SK-N-SH treated with all-trans-retinoic acid at 6 μM for 48 hours (cell line): ENCODE measurements around the gene HMMR.
"Not testable (repeated sequence)": the region's sequence is repeated elsewhere in the genome, so short reads cannot be mapped to it uniquely, and the experiment has no call there.

Experiments used
- ARNTL ChIP-seq: fragments of 450-650 bp; formaldehyde crosslinking; IDR thresholded peaks from 2 replicates; pipeline ENCODE4 v1.5.0; 2020; ENCODE audit warnings: low read depth, mild to moderate bottlenecking, moderate library complexity, borderline replicate concordance
- BACH2 ChIP-seq: fragments of 250-450 bp; sonication (Bioruptor Pico); IDR thresholded peaks from 2 replicates; pipeline ENCODE4 v1.9.0; 2021; ENCODE audit warnings: mild to moderate bottlenecking, borderline replicate concordance
- CSRNP3 ChIP-seq: fragments of 250-450 bp; sonication (Bioruptor Pico); IDR thresholded peaks from 2 replicates; pipeline ENCODE4 v1.5.1; 2021; ENCODE audit warnings: mild to moderate bottlenecking, moderate library complexity
- ESRRG ChIP-seq: fragments of 250-450 bp; sonication (Bioruptor Pico); IDR thresholded peaks from 2 replicates; pipeline ENCODE4 v1.6.1; 2021; ENCODE audit warnings: mild to moderate bottlenecking
- PATZ1 ChIP-seq: fragments of 250-450 bp; sonication (Bioruptor Pico); IDR thresholded peaks from 2 replicates; pipeline ENCODE4 v1.8.0; 2020; ENCODE audit warnings: mild to moderate bottlenecking, moderate library complexity, borderline replicate concordance
- RARB ChIP-seq: fragments of 250-450 bp; sonication (Bioruptor Pico); IDR thresholded peaks from 2 replicates; pipeline ENCODE4 v1.8.0; 2021; ENCODE audit warnings: mild to moderate bottlenecking, moderate library complexity
- SNAI2 ChIP-seq: fragments of 250-450 bp; sonication (Bioruptor Pico); IDR thresholded peaks from 2 replicates; pipeline ENCODE4 v1.5.0; 2020; ENCODE audit warnings: mild to moderate bottlenecking, moderate library complexity
- TOX ChIP-seq: fragments of 250-450 bp; sonication (Bioruptor Pico); IDR thresholded peaks from 2 replicates; pipeline ENCODE4 v1.8.0; 2021; ENCODE audit warnings: mild to moderate bottlenecking, moderate library complexity, borderline replicate concordance
- TSHZ2 ChIP-seq: fragments of 250-450 bp; sonication (Bioruptor Pico); IDR thresholded peaks from 2 replicates; pipeline ENCODE4 v1.5.0; 2020; ENCODE audit warnings: mild to moderate bottlenecking, moderate library complexity
- ZFP3 ChIP-seq: fragments of 250-450 bp; sonication (Bioruptor Pico); IDR thresholded peaks from 2 replicates; pipeline ENCODE4 v1.5.0; 2020; ENCODE audit warnings: mild to moderate bottlenecking, moderate library complexity
- ZFP30 ChIP-seq: fragments of 450-650 bp; formaldehyde crosslinking; IDR thresholded peaks from 2 replicates; pipeline ENCODE4 v1.5.0; 2022; ENCODE audit warnings: mild to moderate bottlenecking, moderate library complexity
- ZNF70 ChIP-seq: fragments of 450-650 bp; formaldehyde crosslinking; IDR thresholded peaks from 2 replicates; pipeline ENCODE4 v1.5.0; 2020; ENCODE audit warnings: mild to moderate bottlenecking, moderate library complexity

- not testable (repeated sequence) for TF ChIP-seq PATZ1 (CRISPR knock-in tag); ZFP3; ARNTL (CRISPR knock-in tag); TSHZ2 (CRISPR knock-in tag); SNAI2 (CRISPR knock-in tag); ZFP30 (CRISPR knock-in tag); ZNF70; TOX; RARB (CRISPR knock-in tag); BACH2 (CRISPR knock-in tag); ESRRG (CRISPR knock-in tag); CSRNP3 (CRISPR knock-in tag)
Observed at GRCh38 chr5:163426128-163426527, 34.3 kb upstream of the HMMR start.
